ENCODE data around the gene ILRUN. TPM values are rescaled to one million over a fixed set of nuclear protein-coding genes. Genes with fewer than 3 reads are reported as not detected.
"Not testable (repeated sequence)": the region's sequence is repeated elsewhere in the genome, so short reads cannot be mapped to it uniquely, and the experiment has no call there.

Gene ILRUN
- total RNA-seq, 4 donors from 2014 or later = 60.2 to 65.4 (median 62.9) TPM

GRCh38 chr6:34679552-34680253, 16.9 kb downstream of the ILRUN start:
- no peak for DNase-seq (ENCODE audit: low spot score in 2 of 2)
- WGBS, 2 donors = 67 to 71% methylated on average over 1 of the region's 1 CpG
- no peak for TF ChIP-seq POLR2A (IDR thresholded peaks at IDR 0.05)
- H3K4me3 ChIP-seq (ENCODE audit: low read depth, poor library complexity, severe bottlenecking) = no peak overlapping the region
- intact Hi-C loops (cut with DNase I; ENCODE audit: low total_unique reads) = no loop called here

- no peak for DNase-seq (ENCODE audit: low spot score in 2 of 2)
- intact Hi-C loops (cut with DNase I; ENCODE audit: low total_unique reads) = no loop called here
- no peak overlapping the region for H3K4me3 ChIP-seq (ENCODE audit: low read depth, poor library complexity, severe bottlenecking)
- TF ChIP-seq, protein P1, sequence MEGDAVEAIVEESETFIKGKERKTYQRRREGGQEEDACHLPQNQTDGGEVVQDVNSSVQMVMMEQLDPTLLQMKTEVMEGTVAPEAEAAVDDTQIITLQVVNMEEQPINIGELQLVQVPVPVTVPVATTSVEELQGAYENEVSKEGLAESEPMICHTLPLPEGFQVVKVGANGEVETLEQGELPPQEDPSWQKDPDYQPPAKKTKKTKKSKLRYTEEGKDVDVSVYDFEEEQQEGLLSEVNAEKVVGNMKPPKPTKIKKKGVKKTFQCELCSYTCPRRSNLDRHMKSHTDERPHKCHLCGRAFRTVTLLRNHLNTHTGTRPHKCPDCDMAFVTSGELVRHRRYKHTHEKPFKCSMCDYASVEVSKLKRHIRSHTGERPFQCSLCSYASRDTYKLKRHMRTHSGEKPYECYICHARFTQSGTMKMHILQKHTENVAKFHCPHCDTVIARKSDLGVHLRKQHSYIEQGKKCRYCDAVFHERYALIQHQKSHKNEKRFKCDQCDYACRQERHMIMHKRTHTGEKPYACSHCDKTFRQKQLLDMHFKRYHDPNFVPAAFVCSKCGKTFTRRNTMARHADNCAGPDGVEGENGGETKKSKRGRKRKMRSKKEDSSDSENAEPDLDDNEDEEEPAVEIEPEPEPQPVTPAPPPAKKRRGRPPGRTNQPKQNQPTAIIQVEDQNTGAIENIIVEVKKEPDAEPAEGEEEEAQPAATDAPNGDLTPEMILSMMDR (IDR thresholded peaks at IDR 0.05) = no peak
- TF ChIP-seq POLR2A (IDR thresholded peaks at IDR 0.05) = no peak
Measured at GRCh38 chr6:34676140-34676539, 20.4 kb downstream of the ILRUN start.

DNA sequence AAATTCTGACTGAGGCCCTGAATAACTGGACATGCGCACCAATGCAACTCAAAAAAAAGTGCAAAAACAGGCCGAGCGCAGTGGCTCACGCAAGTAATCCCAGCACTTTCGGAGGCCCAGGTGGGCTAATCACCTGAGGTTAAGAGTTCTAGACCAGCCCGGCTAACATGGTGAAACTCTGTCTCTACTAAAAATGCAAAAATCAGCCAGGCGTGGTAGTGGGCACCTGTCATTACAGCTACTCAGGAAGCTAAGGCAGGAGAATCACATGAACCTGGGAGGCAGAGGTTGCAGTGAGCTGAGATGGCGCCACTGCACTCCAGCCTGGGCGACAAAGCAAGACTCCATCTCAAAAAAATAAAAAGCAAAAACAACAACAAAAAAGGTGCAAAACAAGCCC, 21.6 kb downstream of the ILRUN start:
- intact Hi-C loops (cut with DNase I; ENCODE audit: low total_unique reads); H3K4me3 ChIP-seq (ENCODE audit: low read depth, poor library complexity, severe bottlenecking); DNase-seq (ENCODE audit: low spot score in 2 of 2): not testable (repeated sequence)
- WGBS, 2 donors = 93 to 97% methylated on average over 9 of the region's 9 CpGs

DNA sequence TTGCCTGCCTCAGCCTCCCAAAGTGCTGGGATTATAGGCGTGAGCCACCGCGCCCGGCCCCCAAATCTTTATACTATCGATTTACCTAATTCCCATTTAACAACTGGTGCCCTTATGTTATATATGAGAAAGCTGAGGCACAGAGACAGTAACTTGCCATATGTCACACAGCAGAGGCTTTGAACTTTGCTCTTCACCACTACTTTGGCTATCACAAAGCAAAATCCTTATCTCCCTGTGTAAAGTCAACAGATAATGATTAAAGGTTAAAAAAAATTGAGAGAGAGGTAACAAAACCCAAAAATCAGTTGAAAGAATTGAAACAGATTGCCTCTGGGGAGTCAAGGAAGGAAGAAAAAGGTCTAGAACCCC, 22.3 kb downstream of the ILRUN start:
- TF ChIP-seq, protein P1 (IDR thresholded peaks at IDR 0.05) = no peak
- no peak for TF ChIP-seq POLR2A (IDR thresholded peaks at IDR 0.05)
- 95 to 97% methylated on average over 5 of the region's 5 CpGs for WGBS, 2 donors
- DNase-seq (ENCODE audit: low spot score in 2 of 2) = no peak
- intact Hi-C loops (cut with DNase I; ENCODE audit: low total_unique reads) = no loop called here
- no peak overlapping the region for H3K4me3 ChIP-seq (ENCODE audit: low read depth, poor library complexity, severe bottlenecking)

DNA sequence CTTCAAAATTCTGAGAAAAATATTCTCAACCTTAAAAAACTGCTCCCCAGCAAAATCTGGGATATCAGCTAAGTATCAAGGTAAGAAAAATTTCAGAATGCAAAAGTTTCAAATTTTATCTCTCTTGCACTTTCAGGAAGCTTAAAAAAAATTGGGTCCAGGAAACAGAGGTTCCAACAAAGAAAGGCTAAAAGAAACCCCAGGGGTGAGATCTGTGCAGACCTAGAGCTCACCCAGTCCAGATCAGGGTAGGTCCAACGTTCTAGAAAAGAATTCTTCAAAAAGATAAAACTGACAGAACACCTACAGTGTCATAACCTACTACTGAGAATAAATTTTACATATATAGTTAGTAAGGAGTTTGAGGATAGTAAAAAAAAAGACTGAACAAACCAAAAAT, 23.5 kb downstream of the ILRUN start:
- TF ChIP-seq POLR2A (IDR thresholded peaks at IDR 0.05) = no peak
- TF ChIP-seq, protein P1 (IDR thresholded peaks at IDR 0.05) = no peak
- DNase-seq (ENCODE audit: low spot score in 2 of 2) = no peak
- H3K4me3 ChIP-seq (ENCODE audit: low read depth, poor library complexity, severe bottlenecking) = no peak overlapping the region
- 7 to 8% methylated on average over 1 of the region's 1 CpG for WGBS, 2 donors
- intact Hi-C loops (cut with DNase I; ENCODE audit: low total_unique reads) = no loop called here

- WGBS, 2 donors = 79 to 80% methylated on average over 3 of the region's 3 CpGs
- H3K4me3 ChIP-seq (ENCODE audit: low read depth, poor library complexity, severe bottlenecking) = no peak overlapping the region
Measured at GRCh38 chr6:34672657-34673043, 23.9 kb downstream of the ILRUN start.

GRCh38 chr6:34671801-34672656, 24.5 kb downstream of the ILRUN start:
- no peak for TF ChIP-seq POLR2A (IDR thresholded peaks at IDR 0.05)
- TF ChIP-seq, protein P1 (IDR thresholded peaks at IDR 0.05) = no peak
- intact Hi-C loops (cut with DNase I; ENCODE audit: low total_unique reads) = no loop called here
- no peak overlapping the region for H3K4me3 ChIP-seq (ENCODE audit: low read depth, poor library complexity, severe bottlenecking)
- WGBS, 2 donors = 73 to 75% methylated on average over 8 of the region's 8 CpGs
- DNase-seq (ENCODE audit: low spot score in 2 of 2) = no peak

More at GRCh38 chr6:34672657-34673043, 23.9 kb downstream of the ILRUN start:
- no peak for TF ChIP-seq POLR2A (IDR thresholded peaks at IDR 0.05)
- no peak for DNase-seq (ENCODE audit: low spot score in 2 of 2)
- intact Hi-C loops (cut with DNase I; ENCODE audit: low total_unique reads) = no loop called here

All from lower leg skin (tissue), 4 donors.